Loucy (cell line): ENCODE data around the gene PLP1.

Experiments
- CTCF ChIP-seq: fragments of 200-600 bp; sonication (generic); conservative IDR thresholded peaks from 2 replicates; pipeline ENCODE4 v1.5.1; 2014; ENCODE audit warnings: mild to moderate bottlenecking, antibody characterized with exemption, low read length
- EZH2phosphoT487 ChIP-seq: fragments of 200-600 bp; IDR thresholded peaks from 2 replicates; pipeline ENCODE4 v1.6.1; 2018; ENCODE audit warnings: antibody characterized with exemption, mild to moderate bottlenecking, moderate library complexity, borderline replicate concordance

DNA sequence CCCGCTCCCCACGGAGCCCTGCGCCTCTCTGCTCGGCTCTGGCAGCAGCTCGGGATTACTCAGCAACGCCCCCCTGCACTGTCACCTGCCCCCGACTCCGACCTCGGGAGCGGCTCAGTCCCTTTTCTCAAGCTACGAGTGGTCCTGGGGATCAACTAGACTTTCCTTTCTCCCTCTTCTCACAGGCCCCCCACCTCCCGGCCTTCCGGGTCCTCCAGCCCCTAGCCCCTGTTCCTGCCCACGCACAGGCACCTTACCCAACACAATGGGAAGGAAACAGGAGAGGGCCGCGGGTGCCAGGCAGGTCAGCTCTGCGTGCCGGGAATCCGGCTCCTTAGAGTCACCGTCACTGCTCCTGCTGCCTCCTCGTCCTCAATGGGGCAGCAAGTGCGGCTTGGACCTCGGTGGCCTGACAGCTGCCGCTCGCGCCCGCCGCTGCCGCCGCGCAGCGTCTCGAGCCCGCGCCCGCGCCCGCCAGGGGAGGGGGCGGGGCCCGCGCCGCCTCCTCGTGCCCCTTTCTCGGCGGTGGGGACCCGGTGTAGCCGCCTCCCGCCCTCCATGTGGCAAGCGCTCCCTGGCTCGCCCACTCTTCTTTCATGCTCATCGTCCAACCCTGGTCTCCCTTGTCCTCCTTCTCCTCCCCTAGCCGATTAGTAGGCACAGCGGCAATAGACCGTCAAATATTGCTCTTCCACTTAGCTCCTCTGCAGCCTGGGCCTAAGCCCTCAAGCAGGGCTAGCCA, 55.3 kb downstream of the PLP1 start, which contains the start of gene RAB9B:
- TF ChIP-seq CTCF, result no peak
- TF ChIP-seq EZH2phosphoT487, result no peak
